IMR-90 (cell line): Measurements from ENCODE around the gene GPC6. TPM values are rescaled to one million over a fixed set of nuclear protein-coding genes. Genes with fewer than 3 reads are reported as not detected.

ENCODE experiments used
- ATAC-seq: fragments of 200-7000 bp; cut with Tn5 transposase; 2 replicates; pipeline ENCODE4 v1.9.1; 2020; ENCODE audit warnings: low read depth, mild to moderate bottlenecking, moderate library complexity
- BruUV-seq: library from RNA; stranded (reverse); fragments of 400-500 nt; replicated peaks from 2 replicates; lab custom pipeline; 2021; lab: Mats Ljungman, UMichigan
- CTCF ChIA-PET: fragments of 300-600 bp; formaldehyde crosslinking; extraction: SDS; loops from one replicate; lab custom pipeline; 2021; ENCODE audit warnings: antibody characterized with exemption; lab: Yijun Ruan, JAX
- POLR2A ChIA-PET: fragments of 300-600 bp; sonication (Branson Sonifier 250); formaldehyde crosslinking; loops from one replicate; lab custom pipeline; 2022; ENCODE audit warnings: antibody characterized with exemption; ENCODE audit not compliant: unreplicated experiment; lab: Charles Lee
- DNase-seq: peaks from one replicate; pipeline ENCODE4 v3.0.0; 2013
- H2AFZ ChIP-seq: replicated peaks from 2 replicates; pipeline ENCODE3; 2013; ENCODE audit warnings: low read length, mild to moderate bottlenecking; ENCODE audit not compliant: poor library complexity
- H2AK5ac ChIP-seq: 2 replicates; pipeline ENCODE4 v1.6.1; 2013; ENCODE audit warnings: low read depth, low read length, inconsistent platforms
- H2AK9ac ChIP-seq: replicated peaks from 2 replicates; pipeline ENCODE3; 2013; ENCODE audit warnings: mild to moderate bottlenecking, low read depth, low read length, moderate library complexity; ENCODE audit not compliant: poor library complexity
- H2BK120ac ChIP-seq: 2 replicates; pipeline ENCODE4 v1.6.1; 2013; ENCODE audit warnings: low read depth, low read length, inconsistent platforms
- H2BK15ac ChIP-seq: 3 replicates; pipeline ENCODE4 v1.6.1; 2013; ENCODE audit warnings: low read depth, low read length, inconsistent platforms
- H2BK20ac ChIP-seq: 2 replicates; pipeline ENCODE4 v1.6.1; 2013; ENCODE audit warnings: low read depth, mild to moderate bottlenecking, inconsistent platforms, low read length, moderate library complexity
- H2BK5ac ChIP-seq: 2 replicates; pipeline ENCODE4 v1.6.1; 2013; ENCODE audit warnings: mild to moderate bottlenecking, low read depth, low read length, inconsistent platforms; ENCODE audit not compliant: poor library complexity, severe bottlenecking
- H3K14ac ChIP-seq: replicated peaks from 2 replicates; pipeline ENCODE4 v1.6.1; 2013; ENCODE audit warnings: low read depth, low read length, inconsistent platforms
- H3K18ac ChIP-seq: 2 replicates; pipeline ENCODE4 v1.6.1; 2013; ENCODE audit warnings: low read depth, low read length, control low read depth
- H3K23ac ChIP-seq: 2 replicates; pipeline ENCODE4 v1.6.1; 2013; ENCODE audit warnings: low read depth, low read length, inconsistent platforms
- H3K27ac ChIP-seq: 2 replicates; pipeline ENCODE4 v1.5.1; 2013; ENCODE audit warnings: mild to moderate bottlenecking, control low read depth, low read length; ENCODE audit not compliant: insufficient read depth
- H3K27me3 ChIP-seq: 2 replicates; pipeline ENCODE4 v1.6.1; 2013; ENCODE audit warnings: low read length; ENCODE audit not compliant: control insufficient read depth, insufficient read depth
- H3K36me3 ChIP-seq: 2 replicates; pipeline ENCODE4 v1.6.1; 2013; ENCODE audit warnings: low read length, mixed read lengths; ENCODE audit not compliant: control insufficient read depth, insufficient read depth
- H3K4ac ChIP-seq: 2 replicates; pipeline ENCODE4 v1.6.1; 2013; ENCODE audit warnings: low read depth, low read length, inconsistent platforms
- H3K4me1 ChIP-seq: 2 replicates; pipeline ENCODE4 v1.6.1; 2013; ENCODE audit warnings: low read length, mixed read lengths; ENCODE audit not compliant: control insufficient read depth, insufficient read depth
- H3K4me2 ChIP-seq: 2 replicates; pipeline ENCODE4 v1.6.1; 2013; ENCODE audit warnings: low read depth, mild to moderate bottlenecking, control low read depth, low read length, moderate library complexity
- H3K4me3 ChIP-seq: 2 replicates; pipeline ENCODE4 v1.5.1; 2013; ENCODE audit warnings: low read depth, mild to moderate bottlenecking, control low read depth, low read length, moderate library complexity; ENCODE audit not compliant: insufficient read depth
- H3K56ac ChIP-seq: 2 replicates; pipeline ENCODE4 v1.6.1; 2013; ENCODE audit warnings: low read length, inconsistent platforms; ENCODE audit not compliant: insufficient read depth; ENCODE audit errors: extremely low read depth
- H3K79me1 ChIP-seq, 2 experiments: 2 replicates each; pipeline ENCODE4 v1.6.1; 2013; ENCODE audit warnings: low read length in 2 of 2, inconsistent platforms in 1 of 2, low read depth in 1 of 2
- H3K9ac ChIP-seq: 2 replicates; pipeline ENCODE4 v1.6.1; 2013; ENCODE audit warnings: low read depth, low read length, control low read depth
- H3K9me1 ChIP-seq: 2 replicates; pipeline ENCODE4 v1.6.1; 2013; ENCODE audit warnings: low read length, inconsistent platforms; ENCODE audit not compliant: insufficient read depth
- H3K9me3 ChIP-seq: 2 replicates; pipeline ENCODE4 v1.6.1; 2013; ENCODE audit warnings: low read length; ENCODE audit not compliant: control insufficient read depth, insufficient read depth
- H4K20me1 ChIP-seq: 2 replicates; pipeline ENCODE4 v1.6.1; 2013; ENCODE audit warnings: low read length, inconsistent platforms; ENCODE audit not compliant: insufficient read depth
- H4K5ac ChIP-seq: 2 replicates; pipeline ENCODE4 v1.6.1; 2013; ENCODE audit warnings: mild to moderate bottlenecking, low read depth, low read length, control low read depth
- H4K8ac ChIP-seq, 2 experiments: 2 replicates each; pipeline ENCODE4 v1.6.1; 2013; ENCODE audit warnings: low read depth in 2 of 2, low read length in 2 of 2, control low read depth in 1 of 2, inconsistent platforms in 1 of 2
- H4K91ac ChIP-seq: 2 replicates; pipeline ENCODE4 v1.6.1; 2013; ENCODE audit warnings: low read depth, low read length, inconsistent platforms; ENCODE audit not compliant: insufficient read depth
- CEBPB ChIP-seq: IDR thresholded peaks from 2 replicates; pipeline ENCODE4 v1.6.1; 2012; ENCODE audit warnings: low read depth, low read length, improper control_type of control experiment
- ELK1 ChIP-seq: fragments of 150-350 bp; IDR thresholded peaks from 2 replicates; pipeline ENCODE4 v1.6.1; 2016; ENCODE audit warnings: low read depth, mild to moderate bottlenecking, low read length, moderate library complexity, borderline replicate concordance
- MAFK ChIP-seq: IDR thresholded peaks from 2 replicates; pipeline ENCODE4 v1.6.1; 2012; ENCODE audit warnings: low read depth, low read length, improper control_type of control experiment
- MAZ ChIP-seq: IDR thresholded peaks from 2 replicates; pipeline ENCODE4 v1.6.1; 2012; ENCODE audit warnings: low read depth, mild to moderate bottlenecking, low read length, improper control_type of control experiment, moderate library complexity, borderline replicate concordance
- MXI1 ChIP-seq: IDR thresholded peaks from 2 replicates; pipeline ENCODE4 v1.6.1; 2012; ENCODE audit warnings: low read depth, mild to moderate bottlenecking, low read length, moderate library complexity, borderline replicate concordance
- NFE2L2 ChIP-seq: fragments of 150-350 bp; IDR thresholded peaks from 2 replicates; pipeline ENCODE4 v1.6.1; 2016; ENCODE audit warnings: low read depth, mild to moderate bottlenecking, low read length
- POLR2A ChIP-seq: IDR thresholded peaks from 2 replicates; pipeline ENCODE4 v1.6.1; 2012; ENCODE audit warnings: mild to moderate bottlenecking, low read depth, low read length
- RAD21 ChIP-seq: IDR thresholded peaks from 2 replicates; pipeline ENCODE4 v1.6.1; 2012; ENCODE audit warnings: low read length, improper control_type of control experiment
- RCOR1 ChIP-seq: IDR thresholded peaks from 2 replicates; pipeline ENCODE4 v1.6.1; 2012; ENCODE audit warnings: mild to moderate bottlenecking, low read length, improper control_type of control experiment; ENCODE audit not compliant: insufficient replicate concordance
- WGBS, 2 experiments: methylation state at CpG; one replicate each; pipeline versions ENCODE4 v1.1.5 to v1.1.7; 2013; ENCODE audit warnings: missing lambda C conversion rate in 2 of 2; ENCODE audit not compliant: insufficient read length in 1 of 2; ENCODE audit errors: extremely low coverage in 2 of 2; 5-methylcytosine and 5-hydroxymethylcytosine counted together
- dilution Hi-C: fragments of 300-500 bp; cut with HindIII; formaldehyde crosslinking; loops from one replicate; pipeline ENCODE4 v1.14.3; 2018; ENCODE audit warnings: low sequenced_read_pairs; ENCODE audit not compliant: unreplicated experiment
- in situ Hi-C: fragments of 300-500 bp; cut with MboI; formaldehyde crosslinking; loops from 3 replicates; pipeline ENCODE4 v1.14.3; 2019; ENCODE audit warnings: low sequenced_read_pairs, inconsistent platforms, mixed read lengths
- intact Hi-C: fragments of 100-400 bp; cut with micrococcal nuclease; formaldehyde crosslinking; loops from 2 replicates; pipeline ENCODE4 v1.10.0; 2022
- polyA plus RNA-seq, 3 experiments: library from polyadenylated mRNA; depleted of rRNA; stranded (reverse); fragments of >200 nt; gene quantifications; 2 replicates each; pipeline ENCODE4 v1.2.3, GENCODE V29; 2012; ENCODE audit warnings: low replicate concordance in 1 of 3
- total RNA-seq: library from RNA; depleted of rRNA; stranded (reverse); fragments of >200 nt; gene quantifications from 2 replicates; pipeline ENCODE4 v1.2.3, GENCODE V29; 2012
- TF ChIP-seq, protein P1 (sequence below): conservative IDR thresholded peaks from 2 replicates; pipeline ENCODE4 v1.5.1; 2012; ENCODE audit warnings: mild to moderate bottlenecking, low read depth, low read length, improper control_type of control experiment
- TF ChIP-seq, protein P2 (sequence below): fragments of 150-350 bp; IDR thresholded peaks from 2 replicates; pipeline ENCODE4 v1.6.1; 2017; ENCODE audit warnings: mild to moderate bottlenecking, antibody characterized with exemption, low read length, low read depth

Gene GPC6
- total and polyA plus RNA-seq, 2 of the 4 experiments (the other 2 are of a cell fraction), result 14.9 to 39.4 TPM

DNA sequence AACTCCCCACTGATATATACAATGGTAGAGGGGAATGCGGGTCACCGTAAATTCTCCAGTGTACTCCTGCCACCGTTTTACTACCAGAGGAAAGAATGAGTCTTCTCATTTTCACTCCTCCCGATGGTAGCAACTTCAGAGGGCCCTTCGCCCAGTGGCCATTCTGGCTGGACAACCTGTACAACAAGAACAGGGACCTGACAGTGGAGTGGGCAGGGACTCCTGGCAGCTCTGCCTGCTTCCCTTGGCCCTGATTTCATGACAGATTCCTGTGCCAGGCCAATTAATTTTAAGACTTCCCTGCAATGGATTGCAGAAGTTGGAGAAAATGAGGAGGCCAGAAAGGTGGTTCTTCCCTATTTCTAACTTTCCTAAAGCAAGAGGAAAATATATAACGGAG, 148.9 kb downstream of the GPC6 start:
- H3K23ac ChIP-seq, result no peak overlapping the region
- H3K4me3 ChIP-seq, result no peak overlapping the region
- no peak overlapping the region for H2BK120ac ChIP-seq
- no peaks in the 10 kb centered on the region for H3K27me3 ChIP-seq
- TF ChIP-seq MAZ (no peak), RAD21 (no peak), NFE2L2 (no peak), POLR2A (no peak), RCOR1 (no peak), CEBPB (no peak), ELK1 (no peak), MAFK (no peak), MXI1 (no peak)
- TF ChIP-seq, protein P1, sequence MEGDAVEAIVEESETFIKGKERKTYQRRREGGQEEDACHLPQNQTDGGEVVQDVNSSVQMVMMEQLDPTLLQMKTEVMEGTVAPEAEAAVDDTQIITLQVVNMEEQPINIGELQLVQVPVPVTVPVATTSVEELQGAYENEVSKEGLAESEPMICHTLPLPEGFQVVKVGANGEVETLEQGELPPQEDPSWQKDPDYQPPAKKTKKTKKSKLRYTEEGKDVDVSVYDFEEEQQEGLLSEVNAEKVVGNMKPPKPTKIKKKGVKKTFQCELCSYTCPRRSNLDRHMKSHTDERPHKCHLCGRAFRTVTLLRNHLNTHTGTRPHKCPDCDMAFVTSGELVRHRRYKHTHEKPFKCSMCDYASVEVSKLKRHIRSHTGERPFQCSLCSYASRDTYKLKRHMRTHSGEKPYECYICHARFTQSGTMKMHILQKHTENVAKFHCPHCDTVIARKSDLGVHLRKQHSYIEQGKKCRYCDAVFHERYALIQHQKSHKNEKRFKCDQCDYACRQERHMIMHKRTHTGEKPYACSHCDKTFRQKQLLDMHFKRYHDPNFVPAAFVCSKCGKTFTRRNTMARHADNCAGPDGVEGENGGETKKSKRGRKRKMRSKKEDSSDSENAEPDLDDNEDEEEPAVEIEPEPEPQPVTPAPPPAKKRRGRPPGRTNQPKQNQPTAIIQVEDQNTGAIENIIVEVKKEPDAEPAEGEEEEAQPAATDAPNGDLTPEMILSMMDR, result no peak
- TF ChIP-seq, protein P2, sequence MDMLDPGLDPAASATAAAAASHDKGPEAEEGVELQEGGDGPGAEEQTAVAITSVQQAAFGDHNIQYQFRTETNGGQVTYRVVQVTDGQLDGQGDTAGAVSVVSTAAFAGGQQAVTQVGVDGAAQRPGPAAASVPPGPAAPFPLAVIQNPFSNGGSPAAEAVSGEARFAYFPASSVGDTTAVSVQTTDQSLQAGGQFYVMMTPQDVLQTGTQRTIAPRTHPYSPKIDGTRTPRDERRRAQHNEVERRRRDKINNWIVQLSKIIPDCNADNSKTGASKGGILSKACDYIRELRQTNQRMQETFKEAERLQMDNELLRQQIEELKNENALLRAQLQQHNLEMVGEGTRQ, result no peak
- no peak overlapping the region for H4K8ac ChIP-seq
- no peak overlapping the region for H2BK5ac ChIP-seq
- no peaks in the 10 kb centered on the region for H3K9me1 ChIP-seq
- WGBS, 2 experiments, result no CpG with 5 or more reads among the region's 6 CpGs
- H4K5ac ChIP-seq, result no peak overlapping the region
- H3K36me3 ChIP-seq, result no peaks in the 10 kb centered on the region
- ATAC-seq, result no peak
- H3K4me2 ChIP-seq, result no peak overlapping the region
- H4K20me1 ChIP-seq, result no peaks in the 10 kb centered on the region
- no peak overlapping the region for H2AFZ ChIP-seq
- intact Hi-C loops, result no loop called here
- H3K27ac ChIP-seq, result no peak overlapping the region
- no peaks in the 10 kb centered on the region for H3K79me1 ChIP-seq
- dilution Hi-C loops, result no loop called here
- POLR2A ChIA-PET, result no interaction called here
- no peak for DNase-seq
- CTCF ChIA-PET, result no interaction called here
- H2AK9ac ChIP-seq, result no peak overlapping the region
- H3K14ac ChIP-seq, result no peak overlapping the region
- no peak overlapping the region for H4K91ac ChIP-seq
- no peak overlapping the region for H2BK15ac ChIP-seq
- H3K56ac ChIP-seq, result no peak overlapping the region
- BruUV-seq, result no TSS peak
- in situ Hi-C loops, result no loop called here
- no peak overlapping the region for H3K4ac ChIP-seq
- no peak overlapping the region for H3K18ac ChIP-seq
- H2AK5ac ChIP-seq, result no peak overlapping the region
- no peak overlapping the region for H2BK20ac ChIP-seq
- H3K9me3 ChIP-seq, result no peaks in the 10 kb centered on the region
- H3K4me1 ChIP-seq, result peaks cover 2% of the 10 kb centered on the region; the same call in 1 of the 2 replicates
- H3K9ac ChIP-seq, result no peak overlapping the region
